Thoracic aorta (tissue), 2 donors: ENCODE results near the gene BSN. TPM values are rescaled to one million over a fixed set of nuclear protein-coding genes. Genes with fewer than 3 reads are reported as not detected.

Experiments used
- ATAC-seq: fragments of 150-250 bp; one replicate; pipeline ENCODE4 v1.8.0; 2017; ENCODE audit warnings: low read depth; ENCODE audit not compliant: insufficient number of reproducible peaks, low FRiP score
- DNase-seq: peaks from one replicate; pipeline ENCODE4 v3.0.0-alpha.2; 2020; ENCODE audit warnings: low spot score
- H3K27ac ChIP-seq, 2 donors: fragments of 200-600 bp; sonication (generic); 1 replicate in 1 of 2; 2 replicates in 1 of 2; pipeline ENCODE4 v1.5.1; 2016; ENCODE audit warnings: mild to moderate bottlenecking in 2 of 2, moderate library complexity in 2 of 2
- H3K27me3 ChIP-seq: fragments of 200-600 bp; sonication (generic); replicated peaks from 2 replicates; pipeline ENCODE4 v1.6.0; 2016; ENCODE audit warnings: mild to moderate bottlenecking; ENCODE audit not compliant: insufficient read depth
- H3K36me3 ChIP-seq: fragments of 200-600 bp; sonication (generic); one replicate; pipeline ENCODE4 v1.5.1; 2016
- H3K4me1 ChIP-seq, 2 donors: fragments of 200-600 bp; sonication (generic); 1 replicate in 1 of 2; 2 replicates in 1 of 2; pipeline versions ENCODE4 v1.5.1 to v1.6.0; 2016; ENCODE audit warnings: low read depth in 2 of 2, mild to moderate bottlenecking in 1 of 2; ENCODE audit not compliant: control insufficient read depth in 1 of 2
- H3K4me3 ChIP-seq: fragments of 200-600 bp; sonication (generic); 2 replicates; pipeline ENCODE4 v1.5.1; 2016; ENCODE audit warnings: mild to moderate bottlenecking
- H3K9me3 ChIP-seq: fragments of 200-600 bp; sonication (generic); 2 replicates; pipeline ENCODE4 v1.5.1; 2016
- total RNA-seq, 2 donors: library from RNA; depleted of rRNA; stranded (reverse); fragments of >200 nt; gene quantifications; one replicate each; pipeline versions ENCODE4 v1.1.0 to v1.2.3, GENCODE V29; 2016
- TF ChIP-seq, protein P1 (sequence below): fragments of 200-600 bp; sonication (generic); IDR thresholded peaks from one replicate; pipeline ENCODE4 v1.5.1; 2019; ENCODE audit warnings: antibody characterized with exemption

The BSN gene
- total RNA-seq, 2 donors from 2014 or later, result 0.27 to 0.35 TPM

DNA sequence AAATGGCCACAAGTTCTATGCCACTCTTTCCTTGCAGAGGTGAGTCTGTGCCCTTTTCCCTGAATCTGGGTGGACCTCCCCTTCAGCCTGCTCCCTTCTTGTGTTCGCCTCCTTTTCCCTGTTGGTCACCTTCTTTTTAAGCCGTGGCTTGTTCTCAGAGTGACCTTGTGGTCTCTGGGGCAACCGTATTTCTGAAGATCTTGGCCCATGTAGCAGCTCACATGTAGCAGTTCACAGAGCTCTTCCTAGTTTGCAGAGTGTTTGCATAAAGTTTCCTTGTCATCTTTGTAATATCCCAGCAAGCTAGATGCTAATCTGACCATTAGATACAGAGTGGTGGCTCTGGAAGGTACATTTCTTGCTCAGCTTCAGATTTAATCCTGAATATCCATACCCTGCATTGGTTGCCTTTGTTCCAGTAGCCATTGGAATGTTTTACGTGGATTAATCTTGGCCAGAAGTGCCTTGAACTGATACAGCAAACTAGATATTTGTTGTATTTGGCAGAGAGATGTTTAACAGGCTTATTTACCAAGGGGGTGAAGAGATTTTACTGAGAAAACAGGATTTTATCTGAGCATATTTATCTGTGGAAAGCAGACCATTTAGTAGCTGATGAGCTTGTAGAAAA, 40.7 kb upstream of the BSN start:
- Histone ChIP-seq H3K9me3 (no peaks in the 10 kb centered on the region), H3K27ac (no peak overlapping the region), H3K4me3 (no peak overlapping the region), H3K27me3 (no peaks in the 10 kb centered on the region), H3K36me3 (peaks cover 26% of the 10 kb centered on the region), H3K4me1 (peaks cover 0 to under 1% of the 10 kb centered on the region in 2 donors)
- DNase-seq (no peak), ATAC-seq (no peak)
- TF ChIP-seq, protein P1, sequence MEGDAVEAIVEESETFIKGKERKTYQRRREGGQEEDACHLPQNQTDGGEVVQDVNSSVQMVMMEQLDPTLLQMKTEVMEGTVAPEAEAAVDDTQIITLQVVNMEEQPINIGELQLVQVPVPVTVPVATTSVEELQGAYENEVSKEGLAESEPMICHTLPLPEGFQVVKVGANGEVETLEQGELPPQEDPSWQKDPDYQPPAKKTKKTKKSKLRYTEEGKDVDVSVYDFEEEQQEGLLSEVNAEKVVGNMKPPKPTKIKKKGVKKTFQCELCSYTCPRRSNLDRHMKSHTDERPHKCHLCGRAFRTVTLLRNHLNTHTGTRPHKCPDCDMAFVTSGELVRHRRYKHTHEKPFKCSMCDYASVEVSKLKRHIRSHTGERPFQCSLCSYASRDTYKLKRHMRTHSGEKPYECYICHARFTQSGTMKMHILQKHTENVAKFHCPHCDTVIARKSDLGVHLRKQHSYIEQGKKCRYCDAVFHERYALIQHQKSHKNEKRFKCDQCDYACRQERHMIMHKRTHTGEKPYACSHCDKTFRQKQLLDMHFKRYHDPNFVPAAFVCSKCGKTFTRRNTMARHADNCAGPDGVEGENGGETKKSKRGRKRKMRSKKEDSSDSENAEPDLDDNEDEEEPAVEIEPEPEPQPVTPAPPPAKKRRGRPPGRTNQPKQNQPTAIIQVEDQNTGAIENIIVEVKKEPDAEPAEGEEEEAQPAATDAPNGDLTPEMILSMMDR, result no peak

DNA sequence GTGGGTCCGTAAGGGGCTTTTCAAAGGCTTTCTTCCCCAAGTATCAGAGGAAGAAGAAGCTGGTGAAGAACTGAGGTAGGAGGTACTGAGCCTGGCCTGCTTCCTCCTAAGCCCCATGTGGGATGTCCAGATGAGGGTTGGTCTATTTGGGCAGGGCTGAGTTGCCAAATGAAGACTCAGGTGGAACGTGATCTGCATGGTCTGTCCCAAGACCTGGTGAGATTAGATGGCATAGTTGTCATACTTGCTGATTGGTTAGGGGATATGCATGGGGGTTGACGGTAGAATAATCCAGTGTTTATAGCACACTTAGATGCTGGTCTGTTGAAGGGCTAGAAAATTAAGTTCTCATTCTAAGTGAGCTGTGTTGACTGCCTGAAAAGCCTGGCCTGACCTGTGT, 36.3 kb upstream of the BSN start:
- Histone ChIP-seq H3K4me3 (no peak overlapping the region), H3K9me3 (no peaks in the 10 kb centered on the region), H3K4me1 (peaks cover 3 to 22% of the 10 kb centered on the region in 2 donors), H3K27ac (no peak overlapping the region), H3K27me3 (no peaks in the 10 kb centered on the region), H3K36me3 (peaks cover 13% of the 10 kb centered on the region)
- no peak for DNase-seq
- ATAC-seq, result no peak
- TF ChIP-seq, protein P1, result no peak

GRCh38 chr3:49518441-49518840, 35.8 kb upstream of the BSN start:
- H3K9me3 ChIP-seq, result no peaks in the 10 kb centered on the region
- no peak for DNase-seq
- TF ChIP-seq, protein P1, result no peak
- H3K36me3 ChIP-seq, result peaks cover 12% of the 10 kb centered on the region
- H3K4me3 ChIP-seq, result no peak overlapping the region
- no peaks in the 10 kb centered on the region for H3K27me3 ChIP-seq
- H3K27ac ChIP-seq, result no peak overlapping the region
- ATAC-seq, result no peak
- peaks cover 3 to 22% of the 10 kb centered on the region in 2 donors for H3K4me1 ChIP-seq

DNA sequence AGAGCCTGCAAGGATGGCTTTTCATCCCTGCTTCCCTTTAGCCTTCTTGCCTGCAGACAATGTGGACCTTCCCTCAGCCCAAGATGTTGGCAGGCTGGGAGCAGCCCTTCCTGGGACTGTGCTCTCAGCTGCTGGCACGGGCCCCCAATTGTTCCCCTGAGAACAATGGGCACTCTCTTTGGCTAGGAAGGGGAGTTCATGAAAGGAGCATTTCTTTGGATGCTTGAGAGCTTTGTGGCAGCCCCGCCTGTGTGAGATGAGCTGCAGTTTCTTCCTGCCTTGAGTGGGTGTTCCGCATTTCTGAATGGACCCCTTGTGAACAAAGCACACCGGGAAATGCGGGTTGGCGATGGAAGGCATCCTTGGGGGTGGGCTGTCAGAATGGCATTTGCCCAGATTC, 35.0 kb upstream of the BSN start:
- DNase-seq (no peak), ATAC-seq (no peak)
- Histone ChIP-seq H3K27me3 (no peaks in the 10 kb centered on the region), H3K27ac (no peak overlapping the region), H3K9me3 (no peaks in the 10 kb centered on the region), H3K4me1 (peaks cover 3 to 22% of the 10 kb centered on the region in 2 donors), H3K36me3 (peaks cover 9% of the 10 kb centered on the region), H3K4me3 (no peak overlapping the region)
- TF ChIP-seq, protein P1, result no peak

GRCh38 chr3:49519916-49520385, 34.3 kb upstream of the BSN start:
- H3K4me1 ChIP-seq, result peaks cover 3 to 22% of the 10 kb centered on the region in 2 donors
- peaks cover 9% of the 10 kb centered on the region for H3K36me3 ChIP-seq
- TF ChIP-seq, protein P1, result no peak
- H3K27ac ChIP-seq, result no peak overlapping the region
- DNase-seq, result no peak
- ATAC-seq, result no peak
- H3K4me3 ChIP-seq, result no peak overlapping the region
- no peaks in the 10 kb centered on the region for H3K9me3 ChIP-seq
- no peaks in the 10 kb centered on the region for H3K27me3 ChIP-seq
